HT1080 (cell line): ENCODE data around the gene GALNT12. TPM values are rescaled to one million over a fixed set of nuclear protein-coding genes. Genes with fewer than 3 reads are reported as not detected.

ENCODE experiments used
- DNase-seq: peaks from one replicate; pipeline ENCODE4 v3.0.0-alpha.2; 2015; ENCODE audit warnings: low read depth
- total RNA-seq: library from RNA; depleted of rRNA; stranded (reverse); fragments of >200 nt; shearing (Covaris generic); gene quantifications from 2 replicates; pipeline ENCODE4 v1.2.3, GENCODE V29; 2014

GALNT12 gene
- total RNA-seq, 1 experiment from 2014 or later, result 0.10 TPM

- DNase-seq, result no peak
These were observed 5.9 kb upstream of the GALNT12 start for GRCh38 chr9:98801561-98801960.

- no peak for DNase-seq
These were observed 5.5 kb upstream of the GALNT12 start for GRCh38 chr9:98801969-98802371.

GRCh38 chr9:98804083-98804482 lies 3.4 kb upstream of the GALNT12 start:
- DNase-seq, result no peak

- no peak for DNase-seq
These were observed 1.8 kb upstream of the GALNT12 start for GRCh38 chr9:98805506-98806272.

GRCh38 chr9:98806394-98807035 lies 955 bp upstream of the GALNT12 start:
- DNase-seq, result no peak

GRCh38 chr9:98807814-98808195 lies 335 bp downstream of the GALNT12 start:
- no peak for DNase-seq

- DNase-seq, result no peak
These were observed 943 bp downstream of the GALNT12 start for GRCh38 chr9:98808411-98808815.

GRCh38 chr9:98808875-98809274 lies 1.4 kb downstream of the GALNT12 start:
- no peak for DNase-seq

GRCh38 chr9:98809311-98810101 lies 2.0 kb downstream of the GALNT12 start:
- no peak for DNase-seq

GRCh38 chr9:98810102-98810842 lies 2.8 kb downstream of the GALNT12 start:
- no peak for DNase-seq

- peak; percentile 58 for DNase-seq
These were observed 3.7 kb downstream of the GALNT12 start for GRCh38 chr9:98811051-98811650.

GRCh38 chr9:98815391-98815951 lies 8.0 kb downstream of the GALNT12 start:
- no peak for DNase-seq

- DNase-seq, result no peak
These were observed 11.3 kb downstream of the GALNT12 start for GRCh38 chr9:98818764-98819163.

- DNase-seq, result no peak
These were observed 11.8 kb downstream of the GALNT12 start for GRCh38 chr9:98819231-98819630.

- DNase-seq, result no peak
These were observed 14.4 kb downstream of the GALNT12 start for GRCh38 chr9:98821831-98822230.

- DNase-seq, result no peak
These were observed 15.2 kb downstream of the GALNT12 start for GRCh38 chr9:98822661-98823060.

- DNase-seq, result no peak
These were observed 16.3 kb downstream of the GALNT12 start for GRCh38 chr9:98823666-98824334.

GRCh38 chr9:98825414-98825813 lies 17.9 kb downstream of the GALNT12 start:
- no peak for DNase-seq

- DNase-seq, result no peak
These were observed 19.2 kb downstream of the GALNT12 start for GRCh38 chr9:98826716-98827115.

- no peak for DNase-seq
These were observed 22.3 kb downstream of the GALNT12 start for GRCh38 chr9:98829766-98830165.
